Naive B cell (primary cell): ENCODE measurements around the gene TFDP1. TPM values are rescaled to one million over a fixed set of nuclear protein-coding genes. Genes with fewer than 3 reads are reported as not detected.
"Not testable (repeated sequence)": the region's sequence is repeated elsewhere in the genome, so short reads cannot be mapped to it uniquely, and the experiment has no call there.

ENCODE experiments used
- ATAC-seq, 2 donors: fragments of 150-1000 bp; cut with Tn5 transposase; 2 replicates each; pipeline ENCODE4 v1.10.0; 2021; ENCODE audit warnings: low read depth in 2 of 2, mild to moderate bottlenecking in 2 of 2, moderate library complexity in 2 of 2
- DNase-seq: peaks from one replicate; pipeline ENCODE4 v3.0.0; 2022
- H3K27ac Mint-ChIP-seq, 6 donors: one replicate each; pipeline ENCODE4 v1.8.0; 2020 to 2022; ENCODE audit warnings: mild to moderate bottlenecking in 6 of 6, mixed read lengths in 6 of 6, moderate library complexity in 5 of 6, inconsistent platforms in 2 of 6
- H3K27me3 Mint-ChIP-seq, 3 donors: one replicate each; pipeline ENCODE4 v1.8.0; 2021 to 2022; ENCODE audit warnings: mixed read lengths in 3 of 3, mild to moderate bottlenecking in 1 of 3
- H3K36me3 Mint-ChIP-seq, 2 donors: one replicate each; pipeline ENCODE4 v1.8.0; 2020 to 2022; ENCODE audit warnings: mixed read lengths in 2 of 2, inconsistent platforms in 1 of 2, mild to moderate bottlenecking in 1 of 2
- H3K4me1 Mint-ChIP-seq, 3 donors: one replicate each; pipeline ENCODE4 v1.8.0; 2020 to 2022; ENCODE audit warnings: mixed read lengths in 3 of 3, inconsistent platforms in 1 of 3, mild to moderate bottlenecking in 1 of 3, moderate library complexity in 1 of 3
- H3K4me3 Mint-ChIP-seq, 8 donors: one replicate each; pipeline ENCODE4 v1.8.0; 2020 to 2022; ENCODE audit warnings: mild to moderate bottlenecking in 8 of 8, mixed read lengths in 8 of 8, moderate library complexity in 8 of 8, inconsistent platforms in 2 of 8
- H3K9me3 Mint-ChIP-seq, 7 donors: one replicate each; pipeline ENCODE4 v1.8.0; 2020 to 2022; ENCODE audit warnings: mixed read lengths in 7 of 7, mild to moderate bottlenecking in 5 of 7, inconsistent platforms in 2 of 7, moderate library complexity in 1 of 7
- polyA plus RNA-seq, 6 donors: library from polyadenylated mRNA; unstranded; fragments of 300-500 nt; fragmentation: Illumina TruSeq; gene quantifications; one replicate each; pipeline ENCODE4 v1.2.3, GENCODE V29; 2021; ENCODE audit warnings: low read depth in 6 of 6

TFDP1 gene
- polyA plus RNA-seq, 6 donors from 2014 or later = 25.3 to 70.8 (median 42.4) TPM

GRCh38 chr13:113611996-113612395, 27.4 kb downstream of the TFDP1 start:
- Mint-ChIP-seq H3K4me1 (peaks cover 11 to 13% (median 12%) of the 10 kb centered on the region in 3 donors), H3K27ac (no peak overlapping the region), H3K27me3 (no peaks in the 10 kb centered on the region), H3K4me3 (no peak overlapping the region), H3K36me3 (peaks cover 0 to 7% of the 10 kb centered on the region in 2 donors), H3K9me3 (no peaks in the 10 kb centered on the region)
- DNase-seq (no peak), ATAC-seq (no peak)

GRCh38 chr13:113612607-113613006, 28.1 kb downstream of the TFDP1 start:
- H3K27me3 Mint-ChIP-seq = no peaks in the 10 kb centered on the region
- ATAC-seq = no peak
- no peak overlapping the region for H3K4me3 Mint-ChIP-seq
- H3K9me3 Mint-ChIP-seq = no peaks in the 10 kb centered on the region
- peaks cover 10 to 12% (median 11%) of the 10 kb centered on the region in 3 donors for H3K4me1 Mint-ChIP-seq
- no peak overlapping the region for H3K27ac Mint-ChIP-seq
- no peak for DNase-seq
- H3K36me3 Mint-ChIP-seq = peaks cover 0 to 7% of the 10 kb centered on the region in 2 donors

- Mint-ChIP-seq H3K9me3 (no peaks in the 10 kb centered on the region), H3K4me3 (no peak overlapping the region), H3K4me1 (peaks cover 3 to 7% (median 4%) of the 10 kb centered on the region in 3 donors), H3K36me3 (peaks cover 0 to 7% of the 10 kb centered on the region in 2 donors), H3K27ac (no peak overlapping the region), H3K27me3 (no peaks in the 10 kb centered on the region)
- no peak for DNase-seq
- ATAC-seq = no peak
Measured at GRCh38 chr13:113613789-113614379, 29.3 kb downstream of the TFDP1 start.

GRCh38 chr13:113616281-113616906, 31.8 kb downstream of the TFDP1 start:
- Mint-ChIP-seq H3K27me3 (no peaks in the 10 kb centered on the region), H3K27ac (peak overlapping the region in 1 of 6 donors; percentile 34), H3K4me1 (peaks cover 0 to 7% (median 0%) of the 10 kb centered on the region in 3 donors), H3K4me3 (no peak overlapping the region), H3K9me3 (no peaks in the 10 kb centered on the region), H3K36me3 (peaks cover 0 to 7% of the 10 kb centered on the region in 2 donors)
- ATAC-seq = no peak
- no peak for DNase-seq

- no peak for ATAC-seq
- Mint-ChIP-seq H3K4me1 (peaks cover 0 to 7% (median 0%) of the 10 kb centered on the region in 3 donors), H3K36me3 (peaks cover 1 to 5% of the 10 kb centered on the region in 2 donors), H3K27me3 (no peaks in the 10 kb centered on the region), H3K27ac (peak overlapping the region in 3 of 6 donors; percentile 16 to 34 (median 24)), H3K4me3 (no peak overlapping the region), H3K9me3 (no peaks in the 10 kb centered on the region)
- DNase-seq = no peak
Measured at GRCh38 chr13:113616991-113617749, 32.6 kb downstream of the TFDP1 start.

- Mint-ChIP-seq H3K4me3 (no peak overlapping the region), H3K27ac (peak overlapping the region in 1 of 6 donors; percentile 15), H3K9me3 (no peaks in the 10 kb centered on the region), H3K27me3 (no peaks in the 10 kb centered on the region), H3K4me1 (peaks cover 0 to 7% (median 0%) of the 10 kb centered on the region in 3 donors), H3K36me3 (peaks cover 0 to 6% of the 10 kb centered on the region in 2 donors)
- no peak for DNase-seq
- ATAC-seq = no peak
Measured at GRCh38 chr13:113617961-113618360, 33.4 kb downstream of the TFDP1 start.

GRCh38 chr13:113618455-113618854, 33.9 kb downstream of the TFDP1 start:
- Mint-ChIP-seq H3K27ac (peak overlapping the region in 1 of 6 donors; percentile 15), H3K4me1 (peaks cover 0 to 7% (median 0%) of the 10 kb centered on the region in 3 donors), H3K36me3 (peaks cover 0 to 6% of the 10 kb centered on the region in 2 donors), H3K27me3 (no peaks in the 10 kb centered on the region), H3K4me3 (no peak overlapping the region), H3K9me3 (no peaks in the 10 kb centered on the region)
- ATAC-seq (no peak), DNase-seq (no peak)

- DNase-seq = no peak
- no peak overlapping the region for H3K4me3 Mint-ChIP-seq
- peaks cover 0 to 7% (median 0%) of the 10 kb centered on the region in 3 donors for H3K4me1 Mint-ChIP-seq
- no peak overlapping the region for H3K27ac Mint-ChIP-seq
- no peaks in the 10 kb centered on the region for H3K27me3 Mint-ChIP-seq
- peaks cover 0 to 6% of the 10 kb centered on the region in 2 donors for H3K36me3 Mint-ChIP-seq
- no peak for ATAC-seq
- no peaks in the 10 kb centered on the region for H3K9me3 Mint-ChIP-seq
Measured at GRCh38 chr13:113620036-113620796, 35.7 kb downstream of the TFDP1 start.

- H3K4me1 Mint-ChIP-seq = peaks cover 0 to 7% (median 0%) of the 10 kb centered on the region in 3 donors
- H3K4me3 Mint-ChIP-seq = no peak overlapping the region
- DNase-seq = no peak
- H3K27me3 Mint-ChIP-seq = no peaks in the 10 kb centered on the region
- peaks cover 0 to 6% of the 10 kb centered on the region in 2 donors for H3K36me3 Mint-ChIP-seq
- no peaks in the 10 kb centered on the region for H3K9me3 Mint-ChIP-seq
- no peak for ATAC-seq
- no peak overlapping the region for H3K27ac Mint-ChIP-seq
Measured at GRCh38 chr13:113621046-113621445, 36.5 kb downstream of the TFDP1 start.

- H3K36me3 Mint-ChIP-seq, H3K4me3 Mint-ChIP-seq, DNase-seq, H3K27ac Mint-ChIP-seq, ATAC-seq, H3K4me1 Mint-ChIP-seq, H3K27me3 Mint-ChIP-seq, H3K9me3 Mint-ChIP-seq: not testable (repeated sequence)
Measured at GRCh38 chr13:113621498-113621897, 36.9 kb downstream of the TFDP1 start.

GRCh38 chr13:113621986-113622550, 37.5 kb downstream of the TFDP1 start:
- ATAC-seq, H3K27me3 Mint-ChIP-seq, H3K4me1 Mint-ChIP-seq, DNase-seq, H3K36me3 Mint-ChIP-seq, H3K4me3 Mint-ChIP-seq, H3K9me3 Mint-ChIP-seq: not testable (repeated sequence)
- H3K27ac Mint-ChIP-seq = peak overlapping the region in 2 of 6 donors; percentile 13 to 36

GRCh38 chr13:113622791-113623490, 38.4 kb downstream of the TFDP1 start:
- Mint-ChIP-seq H3K27ac (no peak overlapping the region), H3K4me3 (no peak overlapping the region), H3K36me3 (peaks cover 0 to 6% of the 10 kb centered on the region in 2 donors), H3K9me3 (no peaks in the 10 kb centered on the region), H3K4me1 (no peaks in the 10 kb centered on the region), H3K27me3 (no peaks in the 10 kb centered on the region)
- no peak for ATAC-seq
- no peak for DNase-seq
